HCEC 1CT (cell line): Measurements from ENCODE around the gene NDUFA13.

ENCODE experiments used
- DNase-seq: peaks from one replicate; pipeline ENCODE4 v3.0.0-alpha.2; 2017

NDUFA13 gene

DNA sequence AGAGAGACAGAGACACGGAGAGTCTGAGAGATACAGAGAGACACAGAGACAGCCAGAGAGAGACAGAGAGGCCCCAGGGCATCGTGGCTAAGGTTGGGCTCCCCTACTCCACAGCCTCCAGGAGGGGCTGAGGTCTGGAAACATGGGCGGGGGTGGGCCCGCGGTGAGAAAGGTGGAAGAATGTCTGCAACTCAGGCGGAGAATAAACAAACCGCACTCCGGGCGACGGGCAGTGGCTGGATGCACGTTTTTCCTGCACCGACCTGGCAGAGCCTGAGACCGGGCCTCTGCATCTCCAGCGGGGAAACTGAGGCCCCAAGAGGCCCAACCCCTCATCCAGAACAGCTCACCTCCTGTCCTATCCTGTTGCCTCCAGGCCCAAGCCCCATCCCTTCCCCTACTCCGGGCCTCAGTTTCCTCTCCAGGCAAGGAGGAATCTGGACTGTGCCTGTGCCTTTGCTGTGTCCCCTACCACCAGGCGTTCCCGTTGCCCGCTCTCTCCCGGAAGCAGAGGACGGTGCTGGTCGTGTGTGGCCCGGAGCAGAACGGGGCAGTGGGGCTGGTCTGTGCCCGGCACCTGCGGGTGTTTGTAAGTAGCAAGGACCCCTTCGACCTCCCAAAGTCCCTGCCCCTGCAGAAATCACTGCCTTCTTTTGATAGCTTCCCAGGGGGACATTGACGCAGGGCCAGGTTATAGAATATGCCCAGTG lies 18.7 kb downstream of the NDUFA13 start:
- no peak for DNase-seq

DNA sequence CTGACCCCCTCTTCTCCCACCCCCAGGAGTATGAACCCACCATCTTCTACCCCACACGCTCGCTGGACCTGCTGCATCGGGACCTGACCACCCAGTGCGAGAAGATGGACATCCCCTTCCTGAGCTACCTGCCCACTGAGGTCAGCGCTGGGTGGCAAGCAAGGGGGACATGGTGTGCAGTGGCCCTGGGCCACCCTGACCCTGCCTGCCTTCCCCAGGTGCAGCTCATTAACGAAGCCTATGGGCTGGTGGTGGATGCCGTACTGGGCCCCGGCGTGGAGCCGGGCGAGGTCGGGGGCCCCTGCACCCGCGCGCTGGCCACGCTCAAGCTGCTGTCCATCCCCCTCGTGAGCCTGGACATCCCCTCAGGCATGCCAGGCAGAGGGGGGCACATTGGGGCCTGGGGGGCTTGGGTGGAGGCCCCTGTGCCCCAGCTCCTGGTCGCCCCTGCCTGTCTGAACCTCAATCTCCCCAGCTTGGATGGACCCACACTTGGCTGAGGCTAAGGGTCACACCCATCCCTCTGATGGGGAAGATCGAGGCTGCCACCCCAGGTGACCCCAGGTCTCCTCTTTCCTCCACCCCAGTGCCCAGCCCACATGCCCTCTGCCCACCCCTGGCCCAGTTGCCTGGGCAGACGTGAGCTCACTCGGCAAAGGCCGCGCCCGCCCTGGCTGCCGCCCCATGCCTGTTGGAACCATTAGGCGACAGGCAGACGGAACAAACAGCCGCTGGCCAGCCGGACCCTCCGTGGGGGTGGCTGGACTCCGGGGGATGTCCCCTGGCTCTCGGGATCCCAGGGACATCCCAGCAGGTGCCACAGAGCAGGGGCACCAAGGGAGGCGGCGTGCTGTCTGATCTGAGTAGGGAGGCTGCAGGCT lies 19.5 kb downstream of the NDUFA13 start:
- DNase-seq, result no peak

DNA sequence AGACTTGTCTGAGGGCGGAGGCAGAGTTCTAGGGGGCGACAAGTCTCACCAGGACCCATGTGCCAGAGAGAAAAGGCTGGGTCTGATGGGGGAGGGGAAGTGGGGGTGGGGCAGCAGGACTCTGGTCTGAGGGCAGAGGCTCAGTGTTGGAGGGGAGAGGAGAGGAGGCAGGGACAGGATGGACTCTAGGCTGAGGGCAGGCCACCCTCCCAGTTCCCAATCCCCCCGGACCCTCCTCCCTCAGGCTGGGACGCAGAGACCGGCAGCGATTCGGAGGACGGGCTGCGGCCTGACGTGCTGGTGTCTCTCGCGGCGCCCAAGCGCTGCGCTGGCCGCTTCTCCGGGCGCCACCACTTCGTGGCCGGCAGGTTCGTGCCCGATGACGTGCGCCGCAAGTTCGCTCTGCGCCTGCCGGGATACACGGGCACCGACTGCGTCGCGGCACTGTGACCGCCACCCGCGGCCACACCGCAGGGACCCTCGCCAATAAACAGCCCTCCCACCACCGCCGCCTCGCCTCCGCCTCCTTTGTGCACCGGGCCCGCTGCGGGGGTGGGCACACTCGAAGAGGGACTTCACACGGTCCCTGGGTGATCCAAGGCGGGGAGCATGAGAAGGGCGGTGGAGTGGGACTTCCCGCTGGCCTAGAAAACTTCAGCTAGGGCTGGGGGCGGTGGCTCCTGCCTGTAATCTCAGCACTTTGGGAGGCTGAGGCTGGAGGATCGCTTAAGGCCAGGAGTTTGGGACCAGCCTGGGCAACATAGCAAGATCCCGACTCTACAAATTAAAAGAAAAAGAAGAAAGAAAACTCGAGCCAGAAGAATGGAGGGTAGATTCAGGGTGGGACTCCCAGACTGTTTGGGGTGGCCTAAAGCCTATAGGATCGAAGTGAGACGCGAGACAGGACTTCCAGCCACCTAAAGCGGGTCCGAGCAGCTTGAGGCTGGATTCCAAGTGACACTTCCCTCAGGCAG lies 21.3 kb downstream of the NDUFA13 start:
- no peak for DNase-seq

DNA sequence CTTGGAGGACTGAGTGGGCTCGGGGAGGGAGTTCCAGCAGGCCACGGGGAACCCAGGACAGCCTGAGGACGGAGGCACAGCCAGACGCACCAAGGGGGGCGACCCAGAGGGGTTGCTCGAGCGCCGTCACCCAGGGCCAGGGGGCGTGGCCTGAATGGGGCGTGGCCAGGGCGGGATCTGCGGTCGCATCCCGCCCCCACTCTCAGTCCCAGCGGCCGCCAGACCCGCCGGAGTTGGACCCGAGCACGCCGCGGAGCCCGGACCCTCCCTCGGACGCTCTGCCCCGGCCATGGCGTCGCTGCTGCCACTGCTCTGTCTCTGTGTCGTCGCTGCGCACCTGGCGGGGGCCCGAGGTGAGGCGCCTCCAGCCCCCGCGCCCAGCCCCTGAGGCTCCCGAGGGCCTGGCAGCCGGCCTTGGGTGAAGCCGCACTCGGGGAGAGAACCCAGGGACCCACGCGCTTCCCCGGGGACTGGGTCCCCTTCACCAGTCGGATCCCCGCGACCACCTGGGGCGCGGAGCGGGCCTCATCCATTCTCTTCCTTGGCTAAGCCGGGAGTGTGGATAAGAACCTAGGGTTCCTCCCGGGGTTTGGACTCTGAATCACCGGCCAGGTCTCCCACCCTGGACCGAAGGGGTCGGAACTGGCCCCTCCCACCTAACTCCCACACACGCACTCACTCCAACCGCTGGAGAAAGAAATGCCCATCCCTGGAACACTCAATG lies 22.2 kb downstream of the NDUFA13 start, which contains the start of gene CILP2:
CILP2 (plus strand) TSS at position 205 of the 724 bp plus-strand sequence; CDS start at position 290, 85 bp downstream.
- DNase-seq, result no peak

DNA sequence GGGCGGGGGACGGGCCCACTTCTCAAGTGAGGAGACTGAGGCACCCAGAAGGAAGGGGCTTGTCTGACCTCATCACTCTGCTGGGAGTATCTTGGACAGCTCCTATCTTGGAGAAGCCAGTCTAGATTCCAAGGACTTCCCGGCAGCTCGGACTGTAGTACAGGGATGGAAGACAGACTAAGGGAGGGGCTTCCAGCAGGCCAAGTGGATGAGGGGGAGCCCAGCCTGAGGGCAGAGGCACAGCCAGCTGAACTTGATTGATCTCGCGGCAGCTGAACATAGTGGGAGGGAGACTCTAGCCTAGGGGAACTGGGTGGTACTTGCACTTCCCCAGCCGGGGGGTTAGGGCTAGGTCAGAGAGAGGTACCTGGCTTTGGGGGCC lies 22.8 kb downstream of the NDUFA13 start:
- DNase-seq, result no peak

DNA sequence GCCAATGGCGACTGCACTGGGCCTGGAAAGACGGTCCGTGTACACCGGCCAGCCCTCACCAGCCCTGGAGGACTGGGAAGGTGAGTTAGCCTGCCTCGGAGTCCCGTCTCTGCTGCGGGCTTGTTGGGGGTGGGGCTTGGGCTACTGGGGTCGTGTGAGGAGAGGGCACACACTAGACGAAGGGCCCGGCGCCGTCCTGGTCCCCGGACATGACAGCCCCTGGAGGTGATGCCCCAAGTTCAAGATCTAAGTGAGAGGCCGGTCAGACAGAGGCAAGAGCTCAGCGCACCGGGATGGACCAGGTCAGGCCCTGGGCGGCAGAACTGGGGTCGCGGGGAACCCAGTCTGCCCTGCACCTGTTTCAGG lies 23.7 kb downstream of the NDUFA13 start:
- DNase-seq, result no peak

DNA sequence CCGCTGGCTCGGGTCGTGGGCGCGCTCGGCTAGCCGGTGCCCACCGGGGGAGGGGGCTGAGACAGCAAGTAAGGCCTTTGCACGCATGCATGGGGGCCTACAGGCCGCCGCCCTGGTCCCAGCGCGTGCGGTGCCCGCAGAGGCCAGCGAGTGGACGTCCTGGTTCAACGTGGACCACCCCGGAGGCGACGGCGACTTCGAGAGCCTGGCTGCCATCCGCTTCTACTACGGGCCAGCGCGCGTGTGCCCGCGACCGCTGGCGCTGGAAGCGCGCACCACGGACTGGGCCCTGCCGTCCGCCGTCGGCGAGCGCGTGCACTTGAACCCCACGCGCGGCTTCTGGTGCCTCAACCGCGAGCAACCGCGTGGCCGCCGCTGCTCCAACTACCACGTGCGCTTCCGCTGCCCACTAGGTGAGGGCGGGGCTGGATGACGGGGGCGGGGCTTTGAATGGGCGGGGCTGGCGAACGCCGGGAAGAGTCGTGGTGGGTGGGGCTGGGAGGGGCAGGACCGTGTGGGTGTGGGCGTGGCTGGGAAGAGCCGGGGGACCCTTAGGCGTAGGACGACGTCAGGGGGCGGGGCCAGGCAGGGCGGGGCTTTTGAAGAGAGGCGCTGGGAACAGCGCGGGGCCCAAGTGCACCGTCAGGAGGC lies 24.2 kb downstream of the NDUFA13 start:
- DNase-seq, result no peak

DNA sequence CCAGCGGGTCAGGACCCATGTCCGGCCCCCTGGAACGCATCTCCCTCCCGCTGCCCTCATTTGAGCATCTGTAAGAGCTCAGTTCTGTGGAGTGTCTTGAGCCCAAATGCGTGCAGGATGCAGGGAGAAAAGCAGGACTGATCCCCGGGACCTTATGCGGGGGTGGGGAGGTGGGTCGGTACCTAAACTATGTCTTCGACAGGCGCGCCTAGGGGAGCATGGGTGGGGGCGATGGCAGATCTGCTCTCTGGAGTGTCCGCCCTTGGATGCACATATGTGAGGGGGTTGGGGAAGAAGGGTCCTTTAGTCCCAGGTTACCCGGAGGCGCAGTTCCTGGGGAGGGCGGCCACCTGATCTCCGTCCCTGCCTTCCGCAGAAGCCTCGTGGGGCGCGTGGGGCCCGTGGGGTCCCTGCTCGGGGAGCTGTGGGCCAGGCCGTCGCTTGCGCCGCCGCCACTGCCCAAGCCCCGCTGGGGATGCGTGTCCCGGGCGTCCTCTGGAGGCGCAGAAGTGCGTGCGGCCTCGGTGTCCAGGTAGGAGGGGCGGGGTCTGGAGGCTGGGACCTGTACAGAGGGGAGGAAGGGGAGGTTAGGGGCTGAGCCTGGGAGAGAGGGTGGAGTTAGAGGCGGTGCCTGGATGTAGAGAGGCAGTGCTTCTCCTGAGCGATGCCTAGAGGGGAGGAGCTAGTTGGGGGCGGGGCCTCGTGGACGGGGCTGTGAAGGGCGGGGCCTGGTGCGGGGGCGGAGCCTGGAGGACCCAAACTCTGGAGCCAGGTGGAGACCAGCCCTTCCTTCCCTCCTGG lies 24.9 kb downstream of the NDUFA13 start:
- no peak for DNase-seq

DNA sequence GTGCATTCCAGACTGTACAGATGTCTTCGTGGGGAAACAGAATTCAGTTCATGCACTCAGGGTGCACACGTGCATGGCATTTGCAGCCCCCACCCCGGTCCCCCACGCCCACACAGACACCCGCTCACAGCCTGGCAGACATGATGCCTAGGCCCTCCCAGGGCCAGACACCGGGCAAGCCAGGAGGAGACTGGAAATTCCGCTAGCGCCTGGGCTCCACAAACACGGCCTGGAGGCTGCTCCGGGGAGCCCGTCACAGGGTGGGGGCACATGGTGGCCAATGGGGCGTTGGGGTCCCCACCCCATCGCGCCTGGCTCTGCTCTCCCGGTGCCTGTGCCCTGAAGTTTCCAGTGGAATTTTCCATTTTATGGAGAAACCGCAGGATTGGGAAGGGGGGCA lies 25.6 kb downstream of the NDUFA13 start:
- no peak for DNase-seq

DNA sequence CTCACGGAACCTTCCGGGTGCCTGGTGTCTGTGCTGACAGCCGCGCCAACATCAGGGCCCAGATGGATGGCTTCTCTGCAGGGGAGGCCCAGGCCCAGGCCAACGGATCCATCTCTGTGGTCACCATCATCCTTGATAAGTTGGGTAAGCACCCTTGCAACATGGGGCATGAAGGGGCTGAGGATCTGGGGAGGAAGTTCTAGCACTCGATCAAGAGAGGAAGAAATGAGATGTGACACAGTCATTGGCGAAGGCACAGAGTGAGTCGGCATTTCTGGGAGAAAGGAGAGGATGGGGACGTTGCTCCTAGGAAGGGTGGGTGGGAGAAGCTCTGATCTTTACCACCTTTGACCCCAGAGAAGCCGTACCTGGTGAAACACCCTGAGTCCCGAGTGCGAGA lies 26.5 kb downstream of the NDUFA13 start:
- no peak for DNase-seq

DNA sequence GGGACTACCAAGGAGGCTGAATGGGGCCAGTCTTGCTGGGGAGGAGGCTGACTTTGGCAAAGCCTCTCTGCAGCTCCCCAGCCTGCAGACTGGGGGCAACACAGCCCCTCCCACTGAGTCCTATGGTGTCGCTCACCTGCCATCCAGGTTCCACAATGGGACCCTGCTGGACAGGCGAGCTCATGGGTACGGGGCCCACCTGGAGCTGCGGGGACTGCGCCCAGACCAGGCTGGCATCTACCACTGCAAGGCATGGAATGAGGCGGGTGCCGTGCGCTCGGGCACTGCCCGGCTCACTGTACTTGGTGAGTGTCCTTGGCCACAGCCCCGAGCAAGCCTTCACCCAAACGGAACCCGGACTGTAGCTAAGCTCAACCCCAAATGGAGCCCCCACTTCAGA lies 27.1 kb downstream of the NDUFA13 start:
- DNase-seq, result no peak

DNA sequence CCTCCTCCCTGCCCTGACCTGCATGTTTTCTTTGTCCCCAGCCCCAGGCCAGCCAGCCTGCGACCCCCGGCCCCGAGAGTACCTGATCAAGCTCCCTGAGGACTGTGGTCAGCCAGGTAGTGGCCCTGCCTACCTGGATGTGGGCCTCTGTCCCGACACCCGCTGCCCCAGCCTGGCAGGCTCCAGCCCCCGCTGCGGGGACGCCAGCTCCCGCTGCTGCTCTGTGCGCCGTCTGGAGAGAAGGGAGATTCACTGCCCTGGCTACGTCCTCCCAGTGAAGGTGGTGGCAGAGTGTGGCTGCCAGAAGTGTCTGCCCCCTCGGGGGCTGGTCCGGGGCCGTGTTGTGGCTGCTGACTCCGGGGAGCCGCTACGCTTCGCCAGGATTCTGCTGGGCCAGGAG lies 27.6 kb downstream of the NDUFA13 start:
- no peak for DNase-seq

DNA sequence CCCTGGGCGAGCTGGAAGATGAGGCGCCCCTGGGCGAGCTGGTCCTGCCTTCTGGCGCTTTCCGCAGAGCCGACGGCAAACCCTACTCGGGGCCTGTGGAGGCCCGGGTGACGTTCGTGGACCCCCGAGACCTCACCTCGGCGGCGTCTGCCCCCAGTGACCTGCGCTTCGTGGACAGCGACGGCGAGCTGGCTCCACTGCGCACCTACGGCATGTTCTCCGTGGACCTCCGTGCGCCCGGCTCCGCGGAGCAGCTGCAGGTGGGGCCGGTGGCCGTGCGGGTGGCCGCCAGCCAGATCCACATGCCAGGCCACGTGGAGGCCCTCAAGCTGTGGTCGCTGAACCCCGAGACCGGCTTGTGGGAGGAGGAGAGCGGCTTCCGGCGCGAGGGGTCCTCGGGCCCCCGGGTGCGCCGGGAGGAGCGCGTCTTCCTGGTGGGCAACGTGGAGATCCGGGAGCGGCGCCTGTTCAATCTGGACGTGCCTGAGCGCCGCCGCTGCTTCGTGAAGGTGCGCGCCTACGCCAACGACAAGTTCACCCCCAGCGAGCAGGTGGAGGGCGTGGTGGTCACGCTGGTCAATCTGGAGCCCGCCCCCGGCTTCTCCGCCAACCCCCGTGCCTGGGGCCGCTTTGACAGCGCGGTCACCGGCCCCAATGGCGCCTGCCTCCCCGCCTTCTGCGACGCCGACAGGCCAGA lies 28.4 kb downstream of the NDUFA13 start:
- no peak for DNase-seq

DNA sequence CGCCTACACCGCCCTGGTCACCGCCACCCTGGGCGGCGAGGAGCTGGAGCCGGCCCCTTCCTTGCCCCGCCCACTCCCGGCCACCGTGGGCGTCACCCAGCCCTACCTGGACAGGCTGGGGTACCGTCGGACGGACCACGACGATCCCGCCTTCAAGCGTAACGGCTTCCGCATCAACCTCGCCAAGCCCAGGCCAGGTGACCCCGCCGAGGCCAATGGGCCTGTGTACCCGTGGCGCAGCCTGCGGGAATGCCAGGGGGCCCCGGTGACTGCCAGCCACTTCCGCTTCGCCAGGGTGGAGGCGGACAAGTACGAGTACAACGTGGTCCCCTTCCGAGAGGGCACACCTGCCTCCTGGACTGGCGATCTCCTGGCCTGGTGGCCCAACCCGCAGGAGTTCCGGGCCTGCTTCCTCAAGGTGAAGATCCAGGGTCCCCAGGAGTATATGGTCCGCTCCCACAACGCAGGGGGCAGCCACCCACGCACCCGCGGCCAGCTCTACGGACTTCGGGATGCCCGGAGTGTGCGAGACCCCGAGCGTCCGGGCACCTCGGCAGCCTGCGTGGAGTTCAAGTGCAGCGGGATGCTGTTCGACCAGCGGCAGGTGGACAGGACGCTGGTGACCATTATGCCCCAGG lies 29.0 kb downstream of the NDUFA13 start:
- no peak for DNase-seq

DNA sequence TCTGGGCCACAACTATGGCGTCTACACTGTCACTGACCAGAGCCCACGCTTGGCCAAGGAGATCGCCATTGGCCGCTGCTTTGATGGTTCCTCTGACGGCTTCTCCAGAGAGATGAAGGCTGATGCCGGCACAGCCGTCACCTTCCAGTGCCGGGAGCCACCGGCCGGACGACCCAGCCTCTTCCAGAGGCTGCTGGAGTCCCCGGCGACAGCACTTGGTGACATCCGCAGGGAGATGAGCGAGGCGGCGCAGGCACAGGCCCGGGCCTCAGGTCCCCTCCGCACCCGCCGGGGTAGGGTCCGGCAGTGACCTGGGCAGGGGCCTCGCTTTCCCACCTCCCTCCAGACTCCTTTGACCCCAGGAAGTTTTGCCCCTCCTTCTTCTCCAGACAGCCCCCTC lies 29.7 kb downstream of the NDUFA13 start:
- DNase-seq, result no peak

DNA sequence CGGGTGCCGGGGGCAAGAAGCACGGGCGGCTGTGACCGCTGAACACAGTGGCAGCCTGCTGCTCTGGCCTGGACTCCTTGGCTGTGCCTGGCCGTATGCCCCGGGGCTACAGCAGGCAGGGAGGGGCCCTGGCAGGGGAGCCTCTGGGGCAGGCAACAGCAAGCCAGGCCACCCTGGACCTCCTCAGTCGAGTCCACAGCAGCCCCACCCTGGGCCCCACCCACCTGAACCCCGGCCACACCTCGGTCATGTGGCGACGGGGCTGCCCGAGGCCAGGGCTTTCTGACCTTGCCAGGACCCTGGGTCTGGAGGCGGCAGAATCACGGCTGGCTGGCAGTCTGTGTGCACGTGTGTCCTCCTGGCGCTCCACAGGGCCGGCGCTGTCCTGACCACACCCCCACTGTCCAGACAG lies 30.7 kb downstream of the NDUFA13 start:
- no peak for DNase-seq

DNA sequence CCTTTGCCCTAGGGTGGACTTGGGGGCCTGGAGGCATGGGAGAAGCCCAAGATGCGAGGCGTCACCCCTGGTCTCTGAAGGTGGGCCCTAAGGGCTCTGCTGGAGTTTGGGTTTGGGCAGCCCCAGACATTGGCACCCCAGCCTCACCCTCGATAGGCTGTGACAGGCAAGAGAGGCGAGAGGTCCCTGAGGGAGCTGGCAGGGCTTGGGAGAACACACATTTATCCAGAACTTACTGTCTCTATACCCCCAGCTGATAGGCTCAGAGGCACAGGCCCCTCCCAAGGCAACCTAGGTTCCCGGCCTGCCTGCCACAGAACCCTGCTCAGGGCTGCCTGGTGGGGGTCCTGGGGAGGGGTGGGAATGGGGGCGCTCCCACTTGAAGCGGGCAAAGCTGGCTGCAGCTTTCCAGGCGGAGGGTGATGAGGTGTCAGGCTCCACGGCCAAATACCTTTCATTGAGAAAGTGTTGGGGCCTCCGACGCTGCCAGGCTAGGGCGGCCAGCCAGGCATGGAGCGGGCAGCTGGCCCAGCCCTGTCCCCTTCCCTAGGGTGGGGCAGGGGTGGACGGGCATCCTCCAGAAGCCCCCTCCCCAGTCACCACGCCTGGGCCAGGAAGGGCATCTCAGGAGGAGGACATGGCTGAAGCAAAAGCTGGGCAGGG lies 31.8 kb downstream of the NDUFA13 start:
- no peak for DNase-seq

DNA sequence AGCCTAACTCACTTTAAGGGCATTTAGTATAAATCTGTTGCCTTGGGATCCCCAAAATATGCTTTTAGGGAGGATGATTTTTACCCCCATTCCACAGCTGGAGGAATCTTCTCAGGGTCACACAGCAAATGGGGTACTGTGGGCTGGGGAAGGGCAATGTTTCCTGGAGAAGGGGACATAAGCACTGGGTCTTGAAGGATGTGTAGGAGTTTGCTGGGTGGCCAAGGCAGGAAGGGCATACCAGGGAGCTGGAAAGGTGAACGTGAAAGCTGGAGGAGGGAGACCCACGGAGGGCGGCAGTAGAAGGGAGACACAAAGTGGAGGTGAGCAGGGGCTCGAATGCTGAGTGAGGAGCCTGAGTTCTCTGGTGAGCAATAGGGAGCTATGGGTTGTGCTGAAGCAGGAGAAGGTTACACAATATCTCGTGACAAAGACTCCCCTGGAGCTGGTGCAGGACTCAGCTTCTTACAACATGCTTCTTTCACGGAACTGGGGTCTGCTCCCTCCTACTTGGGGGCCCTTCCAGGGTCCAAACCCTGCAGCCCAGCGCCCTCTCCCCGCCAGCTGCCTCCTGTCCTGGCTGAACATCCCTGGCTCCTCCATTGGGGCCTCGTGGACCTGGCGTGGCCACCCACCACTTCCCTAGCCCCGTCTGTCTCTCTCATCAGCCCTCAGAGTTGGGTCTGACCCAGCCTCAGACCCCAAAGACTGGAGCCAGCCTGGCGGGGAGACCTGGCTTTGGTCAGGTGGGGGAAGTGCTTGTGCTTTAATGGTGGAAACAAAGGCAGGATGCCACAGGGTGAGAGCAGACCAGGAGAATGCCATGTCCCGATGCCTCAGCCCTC lies 33.1 kb downstream of the NDUFA13 start:
- DNase-seq, result no peak
